Right cardiac atrium (tissue), 5 donors: ENCODE measurements around the gene ADAMTS15. TPM values are rescaled to one million over a fixed set of nuclear protein-coding genes. Genes with fewer than 3 reads are reported as not detected.

ENCODE experiments used
- ATAC-seq, 2 donors: fragments of 200-7000 bp; cut with Tn5 transposase; one replicate each; pipeline versions ENCODE4 v1.8.0 to v1.9.1; 2020; ENCODE audit warnings: moderate library complexity in 2 of 2, mild to moderate bottlenecking in 1 of 2
- DNase-seq, 3 donors: peaks; one replicate each; pipeline ENCODE4 v3.0.0-alpha.2; 2020
- H3K27ac ChIP-seq: one replicate; pipeline ENCODE4 v1.5.1; 2013; ENCODE audit warnings: mild to moderate bottlenecking, low read length, control low read depth, moderate library complexity
- H3K27me3 ChIP-seq: one replicate; pipeline ENCODE4 v1.6.1; 2013; ENCODE audit not compliant: control insufficient read depth, insufficient read depth
- H3K4me1 ChIP-seq: one replicate; pipeline ENCODE4 v1.6.1; 2013; ENCODE audit warnings: low read length; ENCODE audit not compliant: control insufficient read depth, insufficient read depth
- H3K4me3 ChIP-seq: one replicate; pipeline ENCODE4 v1.5.1; 2013; ENCODE audit warnings: low read length, control low read depth
- H3K9me3 ChIP-seq: one replicate; pipeline ENCODE4 v1.6.1; 2013; ENCODE audit warnings: low read length; ENCODE audit not compliant: control insufficient read depth
- WGBS: extraction: QIAGEN DNeasy Blood & Tissue Kit; methylation state at CpG from one replicate; pipeline ENCODE4 v1.1.7; 2013; 5-methylcytosine and 5-hydroxymethylcytosine counted together
- intact Hi-C, 4 donors: fragments of 100-400 bp; cut with DNase I; formaldehyde crosslinking; loops; one replicate each; pipeline versions ENCODE4 v1.11.0 to v1.14.0; 2022 to 2023
- polyA plus RNA-seq: library from polyadenylated mRNA; stranded (reverse); fragments of 200-250 nt; gene quantifications from one replicate; pipeline ENCODE4 v1.2.3, GENCODE V29; 2013
- total RNA-seq, 4 donors: library from RNA; stranded (reverse); fragmentation: NEBNext Ultra II Directional; extraction: Animal tissue kit (Norgen Biotek cat#: 25700); gene quantifications; one replicate each; pipeline ENCODE4 v1.2.1, GENCODE V29; 2021
- donor health status: healthy with polysubstance abuse.
- donor health status: DM: no; HTN: yes; CAD: no.
- donor health status: DM: no; HTN: no; CAD: no.
- donor health status: DM: no; HTN: yes; CAD: no; lungs with severe emphysema.
- donor health status: DM: yes; HTN: yes; CAD: no.

The ADAMTS15 gene
- total and polyA plus RNA-seq, 5 donors = 13.4 to 30.2 (median 30.0) TPM

DNA sequence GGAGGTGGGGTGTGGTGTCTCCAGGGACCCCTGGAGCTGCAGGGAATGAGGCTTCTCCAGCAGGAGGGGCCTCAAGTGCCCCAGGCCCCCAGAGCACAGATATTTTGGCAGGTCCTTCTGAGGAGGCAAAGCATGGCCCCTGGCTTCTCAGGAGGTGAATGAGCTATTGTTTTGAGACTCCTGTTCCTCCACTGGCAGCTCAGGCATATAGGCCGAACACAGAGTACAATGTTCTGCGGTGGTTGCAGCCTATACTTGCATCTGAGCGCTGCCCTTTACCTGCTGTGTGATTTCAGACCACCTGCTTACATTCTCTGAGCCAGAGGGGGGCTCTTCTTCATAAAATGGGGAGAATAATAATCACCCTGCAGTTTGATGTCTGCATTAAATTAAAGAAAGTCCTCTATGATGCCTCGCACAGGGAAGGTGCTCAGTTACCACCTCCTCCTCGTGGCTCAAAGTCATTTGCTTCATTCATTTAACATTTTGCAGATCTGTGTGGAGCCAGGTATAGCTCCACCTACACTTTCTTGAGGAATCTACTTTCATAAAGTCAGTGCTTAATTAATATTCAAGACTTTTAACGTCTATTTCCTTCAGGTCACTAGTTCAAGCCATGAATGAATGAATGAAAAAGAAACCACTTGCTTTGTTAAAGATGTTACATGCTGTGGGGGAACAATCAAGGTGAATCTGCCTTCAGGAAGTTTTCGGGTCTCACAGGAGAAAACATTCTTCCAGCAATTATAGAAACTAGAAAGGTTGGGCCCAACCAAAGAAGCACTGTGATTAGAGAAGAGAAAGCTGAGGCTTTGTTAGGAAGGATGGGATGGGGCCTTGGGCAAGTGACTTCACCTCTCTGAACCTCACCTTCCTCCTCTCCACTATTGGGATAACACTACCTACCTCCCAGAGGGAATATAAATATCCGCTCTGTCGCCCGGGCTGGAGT is 68.4 kb downstream of the ADAMTS15 start:
- intact Hi-C loops = no loop called here
- no peak overlapping the region for H3K4me3 ChIP-seq
- DNase-seq (no peak), ATAC-seq (no peak)
- H3K27ac ChIP-seq = no peak overlapping the region
- no peaks in the 10 kb centered on the region for H3K27me3 ChIP-seq
- no peaks in the 10 kb centered on the region for H3K9me3 ChIP-seq
- WGBS = 94% methylated on average over 10 of the region's 10 CpGs
- H3K4me1 ChIP-seq = peaks cover 16% of the 10 kb centered on the region

DNA sequence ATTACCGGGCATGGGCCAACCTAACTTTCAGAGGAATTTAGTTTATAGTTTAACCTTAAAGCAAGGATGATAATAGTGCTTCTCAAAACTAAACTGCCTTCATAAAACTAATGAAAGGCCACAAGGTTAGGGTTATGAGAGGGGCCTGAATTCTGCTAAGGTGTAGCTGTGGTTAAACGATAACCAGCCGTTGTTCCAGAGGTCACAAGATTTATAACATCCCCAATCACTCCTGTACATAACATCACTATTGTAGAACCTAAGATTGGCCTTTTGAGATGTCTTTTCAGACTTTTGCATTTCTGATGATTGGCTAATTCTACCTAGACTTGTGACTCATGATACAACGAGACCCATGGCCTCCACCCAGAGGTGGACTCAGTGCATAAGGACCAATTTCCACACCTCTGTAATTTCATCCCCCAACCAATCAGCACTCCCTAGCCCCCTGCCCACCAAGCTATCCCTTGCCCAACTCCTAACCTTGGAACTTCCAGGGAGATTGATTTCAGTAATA is 69.8 kb downstream of the ADAMTS15 start:
- DNase-seq = no peak
- WGBS = 99% methylated on average over 4 of the region's 4 CpGs
- no peak for ATAC-seq
- H3K27ac ChIP-seq = no peak overlapping the region
- intact Hi-C loops = no loop called here
- no peaks in the 10 kb centered on the region for H3K9me3 ChIP-seq
- no peak overlapping the region for H3K4me3 ChIP-seq
- H3K4me1 ChIP-seq = peaks cover 25% of the 10 kb centered on the region
- no peaks in the 10 kb centered on the region for H3K27me3 ChIP-seq

DNA sequence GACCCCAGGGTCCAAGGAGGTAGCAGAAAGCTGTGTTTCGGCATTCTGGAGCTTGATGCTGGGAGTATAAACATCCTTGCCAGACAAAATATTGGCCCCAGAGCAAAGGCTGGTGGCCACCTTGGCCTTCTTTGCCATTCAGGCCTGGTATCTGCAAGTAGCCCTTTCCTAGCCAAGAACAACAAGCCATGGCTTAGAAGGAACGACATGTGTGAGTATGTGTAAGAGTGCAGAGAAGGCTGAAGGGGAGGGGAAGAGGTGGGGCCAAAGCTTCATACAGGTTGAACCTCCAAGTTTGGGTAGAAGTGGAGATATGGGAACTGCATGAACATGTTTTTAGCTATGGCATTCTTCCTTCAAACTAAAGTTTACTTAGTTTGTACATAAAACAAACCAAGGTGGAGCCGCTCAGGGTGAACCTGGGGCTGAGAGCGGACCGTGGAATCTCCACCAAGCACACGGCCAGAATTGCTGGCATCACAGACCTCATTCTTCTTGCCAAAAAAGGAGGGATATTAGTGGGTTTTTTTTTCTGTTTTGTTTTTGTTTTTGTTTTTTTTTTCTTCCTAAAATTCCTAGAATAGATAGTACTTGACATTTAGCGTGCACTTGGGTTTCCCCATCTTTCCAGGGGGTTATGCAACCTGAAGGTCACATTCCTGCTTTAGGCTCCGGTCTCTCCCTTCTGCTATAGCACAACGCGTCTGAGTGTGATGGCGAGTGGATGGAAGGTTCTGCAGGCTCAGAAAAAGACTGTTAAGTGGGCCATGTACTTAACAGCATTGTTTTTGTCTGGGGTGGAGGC is 70.9 kb downstream of the ADAMTS15 start:
- Histone ChIP-seq H3K4me3 (no peak overlapping the region), H3K27me3 (no peaks in the 10 kb centered on the region), H3K9me3 (no peaks in the 10 kb centered on the region), H3K4me1 (peaks cover 29% of the 10 kb centered on the region), H3K27ac (peak overlapping the region; percentile 89)
- DNase-seq = no peak
- ATAC-seq = no peak
- 74% methylated on average over 11 of the region's 11 CpGs for WGBS
- intact Hi-C loops = no loop called here

DNA sequence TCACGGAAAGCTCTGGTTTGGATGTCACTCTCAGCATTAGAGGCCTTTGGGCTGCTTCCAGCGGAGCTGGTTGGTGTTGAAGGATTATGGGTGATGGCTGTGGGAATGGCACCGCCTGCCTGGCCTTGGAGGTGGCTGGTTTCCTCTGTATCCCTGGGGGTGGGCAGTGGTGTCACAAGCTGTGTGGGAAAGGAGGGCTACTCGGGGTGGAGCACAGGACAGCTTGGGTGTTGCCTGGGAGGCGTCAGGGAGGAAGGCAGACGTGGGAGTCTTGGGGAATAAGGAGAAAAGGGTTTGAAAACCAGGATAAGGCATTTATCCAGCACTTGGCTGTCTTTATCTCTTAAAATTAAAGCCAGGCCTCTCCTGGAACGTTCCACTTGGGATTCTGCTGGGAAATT is 71.8 kb downstream of the ADAMTS15 start:
- ATAC-seq = peak; percentile 66 to 69
- intact Hi-C loops = loop anchor here in 3 of 4 donors (2.0 to 10.0 kb wide), 3 partner anchors 61 to 68 kb away; no protein-coding TSS in a partner anchor

DNA sequence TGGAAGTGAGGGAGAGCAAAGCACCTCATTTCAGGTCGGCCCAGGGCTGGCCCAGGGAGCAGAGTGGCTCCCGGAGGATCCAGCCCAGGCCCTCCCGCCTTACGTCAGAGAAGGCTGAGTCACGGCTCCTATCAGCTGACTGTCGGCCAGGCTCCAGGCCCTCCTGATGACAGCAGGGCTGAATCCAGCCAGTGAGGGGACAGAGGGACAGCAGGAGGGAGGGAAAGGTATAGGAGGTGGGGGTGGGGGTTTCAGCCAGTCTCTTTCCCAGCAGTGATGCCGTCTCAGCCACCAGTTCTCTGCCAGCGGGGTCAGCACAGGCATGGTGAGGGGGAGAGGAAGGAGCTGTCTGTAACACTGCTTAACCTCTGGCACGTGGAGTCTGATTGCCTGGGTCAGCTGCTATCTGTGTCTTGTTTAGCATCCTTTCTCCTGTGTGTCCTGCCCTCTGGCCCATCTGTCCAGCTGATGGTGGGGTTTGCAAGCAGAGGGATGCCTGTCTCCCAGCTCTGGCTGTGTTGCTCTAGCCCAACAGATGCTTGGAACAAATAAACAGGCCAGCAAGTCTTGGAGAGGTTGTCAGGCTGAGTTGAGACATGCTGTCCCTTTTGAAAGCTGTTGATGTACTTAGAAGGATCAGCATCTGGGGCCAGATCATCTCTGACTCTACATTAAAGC is 74.0 kb downstream of the ADAMTS15 start:
- intact Hi-C loops = loop anchor here in 2 of 4 donors (5.0 to 10.0 kb wide), 2 partner anchors 68 to 70 kb away; no protein-coding TSS in a partner anchor
- no peaks in the 10 kb centered on the region for H3K27me3 ChIP-seq
- DNase-seq = peak; percentile 96 to 98 (median 96)
- H3K4me3 ChIP-seq = no peak overlapping the region
- peaks cover 24% of the 10 kb centered on the region for H3K4me1 ChIP-seq
- H3K9me3 ChIP-seq = no peaks in the 10 kb centered on the region
- peak overlapping the region; percentile 77 for H3K27ac ChIP-seq
- 23% methylated on average over 9 of the region's 9 CpGs for WGBS
- peak; percentile 94 to 95 for ATAC-seq

More for the DNA sequence above, 71.8 kb downstream of the ADAMTS15 start:
- Histone ChIP-seq H3K4me1 (peaks cover 24% of the 10 kb centered on the region), H3K27ac (peak overlapping the region; percentile 89), H3K9me3 (no peaks in the 10 kb centered on the region), H3K4me3 (no peak overlapping the region), H3K27me3 (no peaks in the 10 kb centered on the region)
- peak; percentile 87 to 93 (median 89) for DNase-seq
- 35% methylated on average over 7 of the region's 7 CpGs for WGBS

DNA sequence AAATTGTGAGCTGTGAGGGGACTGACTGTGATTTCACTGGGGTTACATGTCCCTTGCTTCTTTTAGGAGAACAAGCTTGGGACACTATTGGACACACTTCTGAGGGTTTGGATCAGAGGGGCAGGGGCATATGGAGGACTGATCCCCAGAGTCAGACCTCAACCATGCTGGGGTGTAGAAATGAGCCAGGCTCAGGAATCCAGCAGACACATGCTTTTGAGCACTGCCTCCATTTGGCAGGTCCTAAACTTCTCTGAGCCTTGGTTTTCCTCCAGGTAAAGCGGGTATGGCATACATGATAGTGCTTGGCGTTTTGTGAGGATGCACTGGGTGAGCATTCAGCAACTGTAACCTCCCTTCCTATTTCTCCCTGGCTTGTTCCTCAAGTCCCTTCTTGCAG is 74.7 kb downstream of the ADAMTS15 start:
- Histone ChIP-seq H3K4me1 (peaks cover 31% of the 10 kb centered on the region), H3K4me3 (no peak overlapping the region)
- no peak for ATAC-seq

DNA sequence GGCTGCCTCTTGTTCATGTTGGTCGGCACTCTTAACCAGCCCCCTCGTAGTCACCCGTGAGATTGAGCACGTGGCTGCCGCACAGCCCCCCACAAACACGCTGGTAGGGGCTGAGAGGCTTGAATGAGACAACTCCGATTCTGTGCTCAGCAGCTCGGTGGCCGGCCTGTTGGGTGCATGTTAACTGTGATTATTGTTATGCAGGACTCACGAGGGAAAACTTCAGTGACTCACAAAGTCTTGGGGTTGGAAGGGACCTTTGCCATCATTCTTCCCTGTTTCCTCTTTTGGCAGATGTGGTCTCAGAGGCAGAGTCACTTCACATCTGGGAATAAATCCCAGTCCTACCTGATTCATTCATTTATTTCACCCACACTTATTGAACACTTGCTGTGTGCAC is 75.2 kb downstream of the ADAMTS15 start:
- Histone ChIP-seq H3K4me3 (no peak overlapping the region), H3K4me1 (peaks cover 34% of the 10 kb centered on the region), H3K27ac (peak overlapping the region; percentile 77), H3K27me3 (no peaks in the 10 kb centered on the region), H3K9me3 (no peaks in the 10 kb centered on the region)
- intact Hi-C loops = loop anchor here in 2 of 4 donors (5.0 to 10.0 kb wide), 2 partner anchors 69 to 71 kb away; no protein-coding TSS in a partner anchor
- ATAC-seq (no peak), DNase-seq (peak; percentile 54 to 75 (median 71))
- WGBS = 67% methylated on average over 10 of the region's 10 CpGs

More for the DNA sequence above, 74.7 kb downstream of the ADAMTS15 start:
- no peaks in the 10 kb centered on the region for H3K9me3 ChIP-seq
- no peaks in the 10 kb centered on the region for H3K27me3 ChIP-seq
- intact Hi-C loops = loop anchor here in 2 of 4 donors (5.0 to 10.0 kb wide), 2 partner anchors 68 to 71 kb away; no protein-coding TSS in a partner anchor
- 79% methylated on average over 2 of the region's 2 CpGs for WGBS
- peak overlapping the region; percentile 77 for H3K27ac ChIP-seq
- no peak for DNase-seq

DNA sequence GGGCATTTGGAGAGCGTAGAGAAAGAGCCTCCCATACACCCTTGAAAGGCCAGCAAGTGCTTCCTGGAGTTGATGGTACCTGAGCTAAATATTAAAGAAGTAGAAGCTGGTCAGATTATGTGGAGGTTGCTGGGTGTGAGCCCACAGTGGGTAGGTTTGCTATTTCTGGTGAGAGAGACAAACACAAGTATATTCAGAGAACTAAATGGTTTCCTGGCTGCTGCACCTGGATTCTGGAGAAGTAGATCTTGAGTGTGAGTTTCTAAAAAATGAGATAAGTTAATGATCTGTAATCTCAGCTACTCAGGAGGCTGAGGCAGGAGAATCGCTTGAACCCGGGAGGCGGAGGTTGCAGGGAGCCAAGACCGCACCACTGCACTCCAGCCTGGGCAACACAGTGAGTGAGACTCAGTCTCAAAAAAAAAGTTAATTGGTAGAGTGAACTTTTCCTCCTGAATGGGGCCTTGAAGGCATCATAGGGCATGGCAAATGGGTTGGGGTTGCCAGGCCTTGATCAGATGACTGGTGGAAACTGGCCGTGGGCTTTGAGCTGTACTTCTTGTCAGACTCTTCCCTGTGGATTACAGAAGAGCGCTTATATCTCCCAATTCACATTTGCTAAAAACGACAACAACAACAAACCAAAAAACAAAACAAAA is 75.8 kb downstream of the ADAMTS15 start:
- Histone ChIP-seq H3K27ac (peak overlapping the region; percentile 33), H3K9me3 (no peaks in the 10 kb centered on the region), H3K4me3 (no peak overlapping the region), H3K27me3 (no peaks in the 10 kb centered on the region), H3K4me1 (peaks cover 39% of the 10 kb centered on the region)
- intact Hi-C loops = loop anchor here in 2 of 4 donors (5.0 to 10.0 kb wide), 2 partner anchors 69 to 72 kb away; no protein-coding TSS in a partner anchor
- DNase-seq (no peak), ATAC-seq (no peak)
- 94% methylated on average over 8 of the region's 8 CpGs for WGBS

DNA sequence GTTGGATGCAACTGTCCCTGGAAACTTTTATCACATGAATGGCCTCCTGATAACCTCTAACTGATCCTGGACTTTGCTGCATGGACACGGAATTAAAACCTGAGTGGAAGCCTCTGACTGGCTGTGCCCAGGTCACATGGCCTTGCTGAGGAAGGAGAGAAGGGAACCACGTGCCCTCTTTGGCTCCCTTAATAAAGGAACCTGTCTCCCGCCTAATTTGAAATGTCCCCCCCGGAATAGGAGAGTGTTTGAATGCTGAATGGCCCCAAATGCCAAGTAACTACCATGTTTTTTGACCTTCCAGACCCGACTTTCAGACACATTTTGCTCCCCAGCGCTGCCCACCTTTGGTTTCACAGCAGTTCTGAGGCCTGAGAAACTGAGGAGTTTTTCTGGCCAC is 76.9 kb downstream of the ADAMTS15 start:
- peaks cover 38% of the 10 kb centered on the region for H3K4me1 ChIP-seq
- no peaks in the 10 kb centered on the region for H3K9me3 ChIP-seq
- intact Hi-C loops = loop anchor here in 1 of 4 donors (10.0 kb wide), 1 partner anchor 71 kb away; no protein-coding TSS in a partner anchor
- H3K27me3 ChIP-seq = no peaks in the 10 kb centered on the region
- H3K27ac ChIP-seq = peak overlapping the region; percentile 30
- 89% methylated on average over 6 of the region's 6 CpGs for WGBS
- no peak for ATAC-seq
- DNase-seq = no peak
- no peak overlapping the region for H3K4me3 ChIP-seq
